Activated T-cell treated with anti-CD3 and anti-CD28 coated beads, Interleukin-2, amount 50 U/mL, for 72 hours (primary cell): ENCODE data around the gene RBM19. TPM values are rescaled to one million over a fixed set of nuclear protein-coding genes. Genes with fewer than 3 reads are reported as not detected.

Experiments used
- ATAC-seq, 2 donors: fragments of 150-1000 bp; cut with Tn5 transposase; replicated peaks in 1 of 2; 2 replicates each; pipeline ENCODE4 v1.10.0; 2021; ENCODE audit warnings: moderate library complexity in 2 of 2, mild to moderate bottlenecking in 1 of 2
- DNase-seq, 2 donors: peaks; one replicate each; pipeline ENCODE4 v3.0.0; 2021 to 2022; ENCODE audit warnings: mixed read lengths in 1 of 2
- H3K27ac Mint-ChIP-seq: one replicate; pipeline ENCODE4 v1.8.0; 2022; ENCODE audit warnings: mild to moderate bottlenecking, moderate library complexity, mixed read lengths
- H3K27me3 Mint-ChIP-seq: one replicate; pipeline ENCODE4 v1.8.0; 2022; ENCODE audit warnings: low read depth, mixed read lengths
- H3K36me3 Mint-ChIP-seq, 2 donors: one replicate each; pipeline ENCODE4 v1.8.0; 2022; ENCODE audit warnings: mixed read lengths in 2 of 2, mild to moderate bottlenecking in 1 of 2; ENCODE audit not compliant: insufficient read depth in 2 of 2
- H3K4me1 Mint-ChIP-seq: one replicate; pipeline ENCODE4 v1.8.0; 2022; ENCODE audit warnings: low read depth, mixed read lengths
- H3K4me3 Mint-ChIP-seq, 2 donors: one replicate each; pipeline ENCODE4 v1.8.0; 2022; ENCODE audit warnings: mild to moderate bottlenecking in 2 of 2, mixed read lengths in 2 of 2, moderate library complexity in 2 of 2
- H3K9me3 Mint-ChIP-seq, 2 donors: one replicate each; pipeline ENCODE4 v1.8.0; 2022; ENCODE audit warnings: mixed read lengths in 2 of 2
- total RNA-seq, 2 donors: library from RNA; stranded (reverse); gene quantifications; one replicate each; pipeline ENCODE4 v1.2.3, GENCODE V29; 2022

Gene RBM19
- total RNA-seq, 2 donors from 2014 or later = 76.2 to 84.8 TPM

DNA sequence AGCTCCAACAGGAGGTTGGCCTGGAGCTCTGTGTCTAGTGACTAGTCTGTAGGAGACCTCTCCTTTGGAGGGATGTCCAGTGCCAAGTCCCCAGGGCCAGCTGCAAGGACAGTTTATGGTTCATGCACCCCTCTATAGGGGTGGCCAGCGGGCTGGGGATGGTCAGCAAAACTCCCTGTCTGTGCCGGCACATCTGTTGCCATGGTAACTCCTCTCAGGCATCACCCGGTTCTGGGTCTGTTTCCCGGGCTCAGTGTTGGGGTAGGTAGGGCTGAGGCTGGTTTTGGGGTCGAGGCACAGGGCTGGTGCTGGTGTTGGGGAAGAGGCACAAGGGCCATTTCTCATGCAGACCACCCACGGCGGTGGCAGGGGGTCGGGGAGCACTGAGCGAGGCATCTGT lies 196.8 kb downstream of the RBM19 start:
- no peak overlapping the region for H3K4me3 Mint-ChIP-seq
- peaks cover 13% of the 10 kb centered on the region for H3K27me3 Mint-ChIP-seq
- H3K36me3 Mint-ChIP-seq = no peaks in the 10 kb centered on the region
- H3K9me3 Mint-ChIP-seq = no peaks in the 10 kb centered on the region
- no peaks in the 10 kb centered on the region for H3K4me1 Mint-ChIP-seq
- no peak for DNase-seq
- no peak for ATAC-seq
- no peak overlapping the region for H3K27ac Mint-ChIP-seq

DNA sequence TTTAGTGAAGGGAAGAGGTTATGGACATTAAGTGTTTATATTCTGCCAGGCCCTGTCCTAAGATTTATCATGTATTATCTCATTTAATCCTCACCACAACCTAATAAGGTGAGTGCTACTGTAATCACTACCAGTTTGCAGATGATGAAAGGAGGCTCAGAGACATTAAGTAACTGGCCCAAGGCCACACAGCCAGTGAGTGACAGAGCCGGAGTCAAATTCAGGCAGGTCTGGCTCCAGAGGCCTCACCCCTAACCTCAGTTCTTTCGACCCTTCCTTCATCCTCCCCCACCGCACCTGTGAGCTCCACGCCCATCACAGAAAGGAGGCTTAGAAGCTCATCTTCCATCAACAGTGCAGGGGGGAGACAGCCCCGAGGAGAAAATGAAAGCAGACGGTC lies 197.3 kb downstream of the RBM19 start:
- Mint-ChIP-seq H3K4me3 (no peak overlapping the region), H3K36me3 (no peaks in the 10 kb centered on the region)
- ATAC-seq = no peak

DNA sequence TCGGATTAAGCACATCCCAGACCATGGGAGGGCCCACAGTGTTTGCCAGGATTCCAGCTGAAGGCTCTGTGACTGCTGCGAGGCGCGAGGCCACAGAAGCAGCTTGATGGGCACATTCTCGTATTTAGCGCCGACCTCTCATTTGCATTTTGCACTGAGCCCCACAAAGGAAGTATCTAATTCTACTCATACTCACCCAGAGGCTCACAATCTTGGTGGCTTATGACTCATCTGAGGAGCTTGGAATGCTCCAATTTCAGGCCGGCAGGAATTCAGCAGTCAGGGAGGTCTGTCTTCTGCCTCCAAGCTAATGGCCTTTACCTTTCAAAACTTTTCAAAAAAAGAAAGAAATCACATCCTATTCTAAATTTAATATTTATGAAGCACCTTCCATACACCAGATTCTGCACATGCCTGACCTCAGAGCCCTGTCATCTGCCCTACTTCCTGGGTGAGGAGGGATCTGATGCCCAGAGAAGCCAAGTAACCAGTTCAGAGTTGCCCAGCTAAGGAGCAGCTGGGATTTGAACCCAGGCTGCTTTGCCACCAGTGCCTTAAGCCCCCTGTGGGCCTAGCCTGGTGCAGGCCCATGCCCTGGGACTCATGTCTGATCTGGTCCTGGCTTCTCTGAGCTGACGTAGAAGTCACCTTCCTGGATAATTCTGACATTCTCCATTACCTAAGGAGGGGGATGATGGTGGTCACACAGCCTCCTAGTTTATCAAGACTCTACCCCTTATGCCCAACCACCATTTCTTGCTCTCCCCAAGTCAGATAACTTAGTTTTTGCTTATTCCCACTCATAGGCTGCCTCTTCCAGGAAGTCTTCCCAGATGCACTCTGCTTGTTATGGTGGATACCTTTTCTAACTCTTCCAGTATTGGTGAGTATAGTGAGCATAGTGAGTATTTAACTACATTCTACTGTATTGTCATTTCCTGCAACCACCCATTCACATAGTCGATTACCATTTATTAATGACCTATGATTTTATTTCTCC lies 198.9 kb downstream of the RBM19 start:
- Mint-ChIP-seq H3K36me3 (no peaks in the 10 kb centered on the region), H3K27me3 (peaks cover 20% of the 10 kb centered on the region), H3K27ac (no peak overlapping the region), H3K4me3 (no peak overlapping the region), H3K9me3 (no peaks in the 10 kb centered on the region), H3K4me1 (no peaks in the 10 kb centered on the region)
- DNase-seq = no peak
- no peak for ATAC-seq

More for the DNA sequence above, 197.3 kb downstream of the RBM19 start:
- H3K27me3 Mint-ChIP-seq = peaks cover 13% of the 10 kb centered on the region
- DNase-seq = no peak
- no peaks in the 10 kb centered on the region for H3K9me3 Mint-ChIP-seq
- H3K4me1 Mint-ChIP-seq = no peaks in the 10 kb centered on the region
- no peak overlapping the region for H3K27ac Mint-ChIP-seq
